SHP77 (cell line): ENCODE results near the gene COPE.
A peak's percentile ranks its signal among the peaks of the same experiment; 100 is the strongest.

ENCODE experiments used
- DNase-seq, 2 experiments: peaks; one replicate each; lab custom pipeline; 2025; lab: John Stamatoyannopoulos, UW

COPE gene

DNA sequence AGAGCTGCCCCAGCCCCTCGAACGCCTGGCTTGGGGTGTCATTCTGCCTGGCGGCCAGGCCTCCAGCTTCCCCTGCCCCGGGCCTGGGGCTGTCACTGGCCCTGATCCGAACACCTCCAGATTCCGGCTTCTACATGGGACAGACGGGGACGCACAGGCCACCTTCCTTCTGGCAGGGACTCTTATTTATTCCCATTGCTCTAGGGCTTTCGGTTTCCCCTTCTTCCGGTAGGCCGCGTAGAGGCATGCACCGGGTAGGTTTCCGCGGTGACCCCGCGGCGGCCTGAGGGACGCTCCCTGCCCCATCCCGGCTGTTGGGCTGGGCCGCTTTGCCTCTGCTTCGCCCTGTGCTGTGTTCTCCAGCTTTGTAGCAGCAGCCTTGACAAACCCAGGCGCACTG, 51.4 kb downstream of the COPE start:
- DNase-seq, result no peak

DNA sequence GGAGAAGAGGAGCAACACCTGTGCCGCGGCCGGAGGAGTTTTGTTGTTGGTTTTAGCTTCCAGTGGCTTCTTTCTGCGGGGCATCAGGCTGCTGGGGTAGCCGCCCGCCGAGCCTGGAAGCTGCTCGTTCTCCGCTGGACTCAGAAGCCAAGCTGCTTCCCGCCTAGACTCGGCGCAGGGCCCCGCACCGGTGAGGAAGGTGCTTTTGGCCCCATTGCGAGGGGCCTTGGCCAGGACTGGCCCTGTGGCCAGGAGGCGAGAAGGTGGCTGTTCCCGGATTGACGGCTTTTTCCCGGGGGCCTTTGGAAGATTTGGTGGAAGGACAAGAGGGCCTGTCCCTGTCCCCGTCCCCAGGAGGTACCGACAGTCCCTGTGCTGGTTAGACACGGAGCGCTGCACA, 52.0 kb downstream of the COPE start:
- DNase-seq, result no peak

DNA sequence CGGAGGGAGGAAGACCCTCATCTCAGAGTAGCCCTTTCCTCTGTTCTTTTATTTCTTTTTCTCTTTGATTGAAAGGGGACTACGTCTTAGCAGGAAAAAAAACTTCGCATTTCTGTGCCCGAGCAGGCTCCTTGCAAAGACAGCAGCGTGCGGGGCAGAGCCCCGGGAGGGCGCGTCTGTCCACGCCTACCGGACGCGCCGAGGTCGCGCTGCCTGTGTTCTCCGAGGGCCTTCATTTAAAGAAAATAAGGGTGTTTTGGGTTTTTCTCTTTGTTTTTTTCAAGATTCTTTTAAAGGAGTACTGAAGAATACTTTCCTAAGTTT, 52.4 kb downstream of the COPE start:
- no peak for DNase-seq

- peak; percentile 27 to 40 for DNase-seq
Measured at GRCh38 chr19:18865973-18866799, 53.0 kb downstream of the COPE start.

DNA sequence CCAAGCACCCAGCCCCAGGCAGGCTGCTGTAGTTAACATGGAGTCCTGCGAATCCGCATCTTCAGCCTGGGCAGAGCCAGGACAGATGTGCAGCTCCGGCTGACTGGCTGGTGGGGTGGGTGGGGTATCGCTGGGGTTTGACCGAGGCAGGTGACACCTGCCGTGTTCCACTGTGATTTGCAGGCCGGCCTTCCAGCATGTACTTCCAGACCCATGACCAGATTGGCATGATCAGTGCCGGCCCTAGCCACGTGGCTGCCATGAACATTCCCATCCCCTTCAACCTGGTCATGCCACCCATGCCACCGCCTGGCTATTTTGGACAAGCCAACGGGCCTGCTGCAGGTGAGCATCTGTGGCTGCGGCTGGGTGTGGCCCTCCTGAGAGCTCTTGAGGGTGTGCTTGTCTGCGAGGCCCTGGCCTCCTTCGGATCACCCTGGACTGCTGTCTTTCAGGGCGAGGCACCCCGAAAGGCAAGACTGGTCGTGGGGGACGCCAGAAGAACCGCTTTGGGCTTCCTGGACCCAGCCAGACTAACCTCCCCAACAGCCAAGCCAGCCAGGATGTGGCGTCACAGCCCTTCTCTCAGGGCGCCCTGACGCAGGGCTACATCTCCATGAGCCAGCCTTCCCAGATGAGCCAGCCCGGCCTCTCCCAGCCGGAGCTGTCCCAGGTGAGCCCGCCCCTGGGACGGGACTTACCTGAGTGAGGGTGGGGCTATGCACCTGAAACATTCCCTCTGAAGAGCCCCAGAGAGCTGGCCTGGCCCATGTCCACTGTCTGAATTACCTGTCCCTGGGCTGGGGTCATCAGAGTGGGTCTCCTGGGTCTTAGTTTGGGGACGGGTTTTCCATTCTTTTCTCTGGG, 53.8 kb downstream of the COPE start:
- DNase-seq, result no peak

GRCh38 chr19:18863843-18864362, 55.3 kb downstream of the COPE start:
- no peak for DNase-seq

GRCh38 chr19:18862976-18863842, 56.0 kb downstream of the COPE start:
- no peak for DNase-seq

- no peak for DNase-seq
Measured at GRCh38 chr19:18861917-18862316, 57.3 kb downstream of the COPE start.

DNA sequence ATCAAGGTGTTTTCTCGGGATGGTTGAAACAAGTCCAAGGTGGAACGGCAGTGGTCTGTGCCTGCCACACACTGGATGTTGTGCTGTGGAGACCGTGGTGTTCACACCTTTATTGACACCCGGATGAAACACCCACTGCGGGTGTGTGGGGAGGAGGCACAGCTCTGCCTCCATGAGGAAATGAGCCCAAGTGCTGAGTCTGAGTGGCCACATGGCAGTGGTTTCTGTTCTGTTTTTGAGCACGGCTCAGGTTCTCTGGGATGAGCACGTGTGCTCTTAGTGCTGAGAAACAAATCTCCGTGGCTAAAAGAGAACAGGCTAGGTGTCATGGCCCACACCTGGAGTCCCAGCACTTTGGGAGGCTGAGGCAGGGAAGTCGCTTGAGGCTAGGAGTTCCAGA, 58.0 kb downstream of the COPE start:
- no peak for DNase-seq

DNA sequence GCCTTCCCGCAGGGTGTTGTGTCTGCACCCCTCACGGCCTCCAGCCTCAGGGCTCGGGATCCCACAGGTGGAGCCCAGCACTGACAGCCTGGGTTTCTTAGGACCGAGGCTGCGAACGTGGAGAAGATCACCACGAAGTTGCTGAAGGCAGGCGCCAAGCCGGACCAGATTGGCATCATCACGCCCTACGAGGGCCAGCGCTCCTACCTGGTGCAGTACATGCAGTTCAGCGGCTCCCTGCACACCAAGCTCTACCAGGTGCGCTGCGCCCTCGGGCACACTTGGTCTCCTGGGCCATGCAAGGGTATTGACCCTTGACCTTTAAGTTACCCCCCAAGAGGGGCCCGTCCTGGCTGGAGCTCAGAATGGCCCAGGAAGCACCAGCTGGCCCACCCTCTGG, 58.5 kb downstream of the COPE start:
- no peak for DNase-seq

- DNase-seq, result no peak
Measured at GRCh38 chr19:18860302-18860700, 58.9 kb downstream of the COPE start.

DNA sequence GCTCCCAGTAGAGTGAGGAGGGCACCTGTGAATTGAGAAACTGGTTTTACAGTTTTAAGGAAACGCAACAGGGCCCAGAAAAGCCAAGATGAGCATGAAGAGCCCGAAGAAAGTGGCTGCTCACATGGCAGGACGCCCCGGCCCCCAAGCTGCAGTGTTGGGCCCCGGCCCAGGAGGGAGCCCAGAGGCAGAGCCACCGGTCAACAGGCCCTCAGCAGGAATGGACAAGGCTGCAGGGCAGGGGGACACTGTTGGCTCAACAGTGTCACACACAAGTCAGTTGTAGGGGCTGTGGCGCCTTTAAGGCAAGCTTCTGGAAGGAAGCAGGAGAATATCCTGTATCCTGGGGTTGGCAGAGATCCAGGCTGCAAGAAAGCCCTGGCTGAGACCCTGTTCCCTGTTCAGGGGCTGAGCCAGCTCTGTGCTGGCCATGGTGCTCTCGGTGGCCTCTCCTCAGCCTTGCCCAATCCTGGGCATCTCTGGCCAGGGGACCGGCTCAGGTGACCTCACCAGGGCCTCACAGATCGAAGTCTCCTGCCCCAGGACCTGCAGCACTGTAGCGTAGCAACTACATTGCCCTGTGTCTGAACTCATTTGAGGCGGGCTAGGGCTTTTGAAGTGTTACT, 59.4 kb downstream of the COPE start:
- DNase-seq, result no peak

DNA sequence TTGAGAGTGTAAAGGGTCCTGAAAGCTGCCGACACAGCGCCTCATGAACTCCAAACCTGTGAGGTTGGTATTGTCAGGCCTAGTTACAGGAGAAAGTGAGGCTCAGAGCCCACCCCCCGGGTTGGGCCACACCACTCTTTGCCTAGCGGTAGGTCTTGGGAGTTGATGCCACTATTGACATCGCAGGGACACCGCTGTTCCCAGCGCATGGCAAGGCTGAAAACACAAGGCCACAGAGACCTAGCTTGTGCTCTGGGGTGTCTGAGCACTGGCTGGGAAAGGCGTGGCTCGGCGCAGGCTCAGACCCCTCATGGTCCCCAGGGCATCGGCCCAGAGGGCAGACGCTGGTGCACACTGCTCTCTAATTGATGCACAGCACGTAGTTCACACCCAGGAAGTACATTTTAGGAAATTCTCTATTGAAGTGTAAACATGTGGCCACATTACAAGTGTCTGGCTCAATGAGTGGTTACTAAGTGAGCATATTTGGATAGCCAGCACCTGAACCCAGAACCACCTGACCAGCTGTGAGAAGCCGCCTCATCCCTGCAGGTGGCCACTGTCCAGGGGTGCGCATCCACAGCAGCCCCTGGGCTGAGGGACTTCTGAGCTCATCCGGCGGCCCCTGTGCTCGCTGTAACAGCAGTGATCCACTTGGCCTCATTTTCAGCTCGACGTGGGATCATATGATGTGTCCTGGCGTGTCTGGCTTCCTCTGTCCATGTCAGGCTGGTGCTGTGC, 60.1 kb downstream of the COPE start:
- DNase-seq, result no peak

- DNase-seq, result no peak
Measured at GRCh38 chr19:18857223-18857622, 62.0 kb downstream of the COPE start.

- peak in 1 of 2 experiments; percentile 13 for DNase-seq
Measured at GRCh38 chr19:18856385-18857126, 62.6 kb downstream of the COPE start.

GRCh38 chr19:18855647-18856384, 63.4 kb downstream of the COPE start:
- no peak for DNase-seq

DNA sequence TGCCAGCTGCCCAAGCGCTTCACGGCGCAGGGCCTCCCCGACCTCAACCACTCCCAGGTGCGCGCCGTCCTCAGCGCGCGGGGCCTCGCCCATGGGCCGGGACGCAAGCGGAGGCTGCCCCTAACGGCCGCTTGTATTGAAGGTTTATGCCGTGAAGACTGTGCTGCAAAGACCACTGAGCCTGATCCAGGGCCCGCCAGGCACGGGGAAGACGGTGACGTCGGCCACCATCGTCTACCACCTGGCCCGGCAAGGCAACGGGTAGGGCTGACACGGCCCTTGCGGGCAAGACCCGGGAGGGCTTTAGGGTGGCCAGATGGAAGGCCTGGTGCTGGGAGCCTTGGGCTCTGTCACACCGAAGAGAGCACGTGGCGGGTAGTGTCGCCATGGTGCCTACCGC, 64.2 kb downstream of the COPE start:
- no peak for DNase-seq

GRCh38 chr19:18853755-18854427, 65.3 kb downstream of the COPE start:
- DNase-seq, result no peak

- no peak for DNase-seq
Measured at GRCh38 chr19:18852648-18853047, 66.5 kb downstream of the COPE start.
